ENCODE data around the gene PDZD8.

The PDZD8 gene

DNA sequence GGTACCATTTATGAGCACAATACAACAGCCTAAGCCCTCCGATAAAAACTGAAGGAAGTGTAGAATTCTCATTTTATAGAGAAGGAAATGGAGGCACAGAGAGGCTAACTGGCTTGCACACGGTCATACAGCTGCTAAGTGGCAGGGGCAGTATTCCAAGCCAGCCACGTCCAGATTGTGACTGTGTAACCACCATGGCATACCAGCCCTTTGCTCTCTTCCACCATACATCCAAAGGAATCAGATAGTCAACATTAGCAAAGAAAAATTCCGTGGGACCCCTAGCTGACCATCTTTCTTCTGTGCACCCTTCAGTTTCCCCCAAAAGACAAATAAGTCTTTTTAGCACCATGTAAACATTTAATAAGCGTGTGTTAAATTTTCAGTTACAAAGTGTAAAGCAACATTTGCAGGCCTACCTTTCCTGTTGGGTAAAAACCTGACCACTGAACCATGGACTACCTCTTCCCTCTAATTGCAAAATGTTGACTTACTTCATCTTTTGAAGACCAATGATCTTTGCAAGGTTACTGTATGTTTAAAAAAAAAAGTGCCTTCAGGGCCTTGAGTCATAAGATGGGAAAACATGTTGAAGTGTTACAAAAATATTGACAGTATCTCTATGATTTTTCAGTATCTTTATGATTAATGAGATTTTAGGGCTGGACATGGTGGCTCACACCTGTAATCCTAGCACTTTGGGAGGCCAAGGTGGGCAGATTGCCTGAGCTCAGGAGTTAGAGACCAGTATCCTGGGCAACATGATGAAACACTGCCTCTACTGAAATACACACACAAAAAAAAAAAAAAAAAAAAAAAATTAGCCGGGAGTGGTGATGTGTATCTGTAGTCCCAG lies 24.3 kb upstream of the PDZD8 start:
- DNase-seq: no peak
- intact Hi-C loops (cut with DNase I): no loop called here

DNA sequence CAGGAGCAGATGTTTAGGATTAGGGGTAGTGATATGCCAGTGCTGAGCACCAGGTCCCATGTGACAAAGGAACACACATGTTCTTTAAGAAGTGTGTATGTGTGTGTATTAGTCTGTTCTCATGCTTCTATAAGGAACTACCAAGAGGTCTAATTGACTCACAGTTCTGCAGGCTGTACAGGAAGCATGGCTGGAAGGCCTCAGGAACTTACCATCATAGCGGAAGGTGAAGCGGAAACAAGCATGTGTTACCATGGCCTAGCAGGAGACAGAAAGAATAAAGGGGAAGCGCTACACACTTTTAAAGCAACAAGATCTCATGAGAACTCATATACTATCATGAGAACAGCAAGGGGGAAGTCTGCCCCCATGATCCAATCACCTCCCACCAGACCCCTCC lies 22.8 kb upstream of the PDZD8 start:
- no peak for DNase-seq
- intact Hi-C loops (cut with DNase I): no loop called here

DNA sequence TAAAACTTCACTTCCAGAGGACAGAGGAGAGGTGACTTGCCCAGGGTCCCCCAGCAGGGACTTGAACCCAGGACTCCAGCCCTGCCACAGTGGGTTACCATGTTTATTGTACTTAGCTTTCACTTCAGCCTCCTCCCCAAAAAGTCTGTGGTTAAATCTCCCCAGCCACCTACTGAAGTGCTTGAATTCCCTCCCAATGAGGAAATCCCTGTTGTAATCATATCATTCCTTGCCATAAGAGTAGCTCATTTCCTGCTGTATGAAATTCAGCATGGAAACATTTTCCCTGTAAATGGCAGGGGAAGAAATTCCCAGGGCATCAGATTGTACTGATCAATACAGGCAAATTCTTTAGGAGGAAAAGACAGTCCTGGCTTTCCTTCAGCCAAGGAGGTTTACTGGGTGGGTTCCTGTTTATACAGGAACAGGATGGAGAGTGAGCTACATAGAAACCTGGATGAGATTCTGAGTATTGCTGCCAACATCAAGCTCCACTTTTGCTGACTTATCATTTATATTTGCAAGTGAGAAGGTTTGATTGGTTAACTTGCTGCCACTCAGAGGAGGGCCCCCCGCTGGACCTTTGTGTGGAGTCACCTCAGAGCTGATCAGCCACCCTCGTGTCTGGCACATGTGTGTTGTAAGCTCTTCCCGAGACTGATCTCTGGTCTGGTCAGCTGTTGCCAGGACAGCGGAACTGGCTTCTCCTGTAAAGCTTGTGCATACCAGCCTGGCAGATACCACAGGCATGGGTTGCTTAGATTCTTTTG lies 16.4 kb upstream of the PDZD8 start:
- DNase-seq: no peak
- intact Hi-C loops (cut with DNase I): no loop called here

DNA sequence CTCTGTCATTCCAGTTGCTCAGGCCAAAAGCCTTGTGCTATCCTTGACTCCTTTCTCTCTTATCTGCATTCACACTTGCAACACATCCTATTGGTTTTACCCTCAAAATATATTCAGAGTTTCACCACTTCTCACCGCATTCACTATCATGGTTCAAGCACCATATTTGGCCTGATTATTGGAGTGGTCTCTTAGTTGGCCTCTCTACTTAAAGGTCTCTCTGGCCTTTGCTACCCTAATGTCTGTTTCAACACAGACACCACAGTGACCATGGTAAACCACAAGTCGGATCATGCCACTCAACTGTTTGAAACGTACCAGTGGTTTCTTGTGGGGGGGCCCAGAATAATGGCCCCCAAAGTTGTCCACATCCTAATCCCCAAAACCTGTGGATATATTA lies 15.2 kb upstream of the PDZD8 start:
- intact Hi-C loops (cut with DNase I): no loop called here
- no peak for DNase-seq

DNA sequence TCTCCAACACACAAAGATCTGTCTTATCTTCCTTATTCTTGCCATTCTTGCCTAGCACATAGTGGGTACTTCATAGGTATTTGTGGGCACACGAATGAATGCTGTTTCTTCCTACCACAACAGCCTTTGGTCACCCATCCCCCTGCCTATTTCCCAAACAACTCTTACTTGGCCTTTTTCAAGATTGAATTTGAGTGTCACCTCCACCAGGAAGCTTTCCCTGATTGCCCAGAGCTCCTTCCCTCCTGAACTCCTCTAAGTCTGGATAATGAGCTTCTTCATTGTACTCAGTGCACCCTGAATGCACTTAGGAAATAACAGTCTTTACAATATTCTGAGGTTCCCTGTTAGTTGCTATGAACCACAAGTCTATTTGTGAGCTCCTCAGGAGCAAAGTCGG lies 11.6 kb upstream of the PDZD8 start:
- DNase-seq: no peak
- intact Hi-C loops (cut with DNase I): no loop called here

DNA sequence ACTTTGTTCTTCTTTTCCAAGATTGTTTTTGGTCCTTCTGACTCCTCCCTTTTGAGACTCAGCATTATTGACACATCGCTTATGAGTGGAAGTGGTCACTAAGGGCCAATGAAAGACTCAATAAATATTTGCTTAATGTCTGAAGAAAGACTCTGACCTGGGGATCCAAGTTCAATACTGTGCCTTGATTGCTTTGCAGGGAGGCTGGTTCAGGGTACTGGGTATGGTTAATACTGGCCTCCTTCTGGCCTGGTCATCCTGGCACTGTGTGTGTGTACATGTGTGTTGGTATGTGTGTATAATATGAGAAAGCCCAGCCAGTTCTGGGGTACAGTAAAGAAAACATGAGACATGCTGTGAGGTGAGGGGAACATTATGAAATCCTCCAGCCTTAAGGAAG lies 7.6 kb upstream of the PDZD8 start:
- DNase-seq: no peak
- intact Hi-C loops (cut with DNase I): no loop called here

DNA sequence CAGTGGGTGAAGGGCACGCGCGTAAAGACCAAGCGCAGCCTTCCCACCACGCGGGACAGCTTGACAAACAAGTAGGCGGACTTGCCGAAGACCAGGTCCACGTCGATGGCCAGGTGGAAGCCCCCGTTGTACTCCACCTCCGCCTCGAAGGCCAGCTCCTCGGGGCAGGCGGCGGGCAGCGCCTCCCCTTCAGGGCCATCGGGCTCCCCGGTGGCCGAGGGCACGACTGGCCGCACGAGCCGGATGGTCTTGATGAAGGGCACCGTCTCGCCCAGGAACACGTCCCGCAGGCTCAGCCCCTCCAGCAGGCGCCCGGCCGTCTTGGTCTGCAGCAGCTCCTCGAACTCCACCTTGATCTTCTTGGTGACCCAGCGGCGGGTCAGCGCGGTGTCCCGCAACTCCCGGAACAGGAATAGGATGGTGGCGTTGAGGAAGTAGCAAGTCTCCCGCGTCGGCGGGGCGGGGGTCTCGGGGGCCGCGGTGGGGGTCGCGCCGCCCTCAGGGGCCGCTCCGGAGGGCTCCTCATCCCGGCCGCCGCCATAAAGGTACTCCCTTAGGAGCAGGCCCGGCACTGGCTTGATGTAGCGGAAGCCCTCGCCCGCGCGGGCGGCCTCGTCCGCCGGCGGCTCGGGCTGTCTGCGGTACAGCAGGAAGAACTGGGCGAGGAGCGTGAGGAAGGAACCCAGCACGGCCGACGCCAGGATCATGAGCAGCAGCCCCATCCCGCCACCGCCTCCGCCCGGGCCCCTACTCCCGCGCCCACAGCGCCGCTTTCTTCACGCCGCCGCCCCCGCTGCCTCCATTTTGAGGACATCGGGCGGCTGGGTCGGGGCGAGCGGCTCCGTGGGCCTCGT lies 507 bp downstream of the PDZD8 start:
- DNase-seq: peak in 25 of 42 donors; percentile 5 to 49 (median 22)
- intact Hi-C loops (cut with DNase I): no loop called here

DNA sequence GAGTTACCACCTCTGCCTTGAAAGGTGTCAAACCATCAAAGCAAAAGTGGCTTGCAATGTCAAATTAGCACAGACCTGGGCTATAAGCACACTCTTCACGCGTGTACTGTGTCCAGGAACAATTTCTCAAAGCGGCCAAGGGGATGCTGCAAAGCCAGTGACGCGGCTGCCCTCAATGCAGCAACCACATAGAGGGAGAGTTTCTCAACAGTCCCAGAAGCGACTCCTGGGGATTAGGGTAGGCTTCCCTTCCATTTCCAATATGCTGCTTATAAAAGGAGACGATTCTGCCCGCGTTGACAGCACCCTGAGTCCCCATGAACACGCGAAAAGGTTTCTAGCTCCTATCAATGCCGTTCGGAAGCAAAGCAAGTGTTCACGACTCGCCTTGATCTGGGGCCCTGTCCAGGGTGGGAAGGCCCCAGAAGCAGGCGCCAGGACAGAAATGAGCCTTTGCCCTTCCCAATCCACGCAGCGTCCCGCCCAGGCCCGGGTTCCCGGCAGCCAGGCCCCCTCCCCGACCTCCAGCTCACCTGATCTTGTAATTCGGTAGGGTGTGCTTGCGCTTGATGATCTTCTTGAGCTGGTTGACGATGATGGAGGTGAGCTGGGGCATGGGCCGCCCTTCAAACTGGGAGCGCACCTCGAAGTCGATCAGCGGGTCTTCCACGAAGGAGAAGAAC lies 1.3 kb downstream of the PDZD8 start:
- peak in 32 of 42 donors; percentile 3 to 54 (median 22) for DNase-seq
- intact Hi-C loops (cut with DNase I): no loop called here

DNA sequence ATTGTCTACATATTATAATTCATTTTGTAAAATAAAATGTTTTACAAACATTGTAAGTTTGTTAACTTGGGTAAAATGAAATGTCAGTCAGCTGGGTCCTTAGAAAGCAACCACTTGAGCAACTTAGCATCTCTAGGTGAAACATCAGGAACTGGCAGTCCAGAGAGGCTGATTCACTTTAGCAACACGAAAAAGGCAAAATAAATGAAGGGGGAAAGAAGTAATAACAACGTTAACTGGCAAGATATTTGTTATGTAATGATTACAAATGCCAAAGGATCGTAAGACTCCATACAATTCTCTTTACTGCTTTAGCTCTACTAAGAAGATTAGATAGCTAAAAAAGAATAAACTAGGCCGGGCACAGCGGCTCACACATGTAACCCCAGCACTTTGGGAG lies 5.0 kb downstream of the PDZD8 start:
- intact Hi-C loops (cut with DNase I): no loop called here
- no peak for DNase-seq

DNA sequence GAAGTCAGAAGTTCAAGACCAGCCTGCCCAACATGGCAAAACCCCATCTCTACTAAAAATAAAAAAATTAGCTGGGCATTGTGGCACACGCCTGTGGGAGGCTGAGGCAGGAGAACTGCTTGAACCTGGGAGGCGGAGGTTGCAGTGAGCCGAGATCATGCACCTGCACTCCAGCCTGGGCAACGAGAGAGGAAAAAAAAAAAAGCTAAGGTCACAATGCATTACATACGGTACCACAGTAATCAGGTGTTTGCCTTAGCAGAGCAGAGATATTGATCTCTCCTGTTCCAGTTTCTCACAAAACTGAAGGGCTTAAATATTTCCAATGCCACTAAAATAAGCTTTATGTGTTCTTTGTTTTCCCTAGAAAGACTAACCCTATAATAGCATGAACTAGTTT lies 7.5 kb downstream of the PDZD8 start:
- intact Hi-C loops (cut with DNase I): no loop called here
- DNase-seq: no peak

DNA sequence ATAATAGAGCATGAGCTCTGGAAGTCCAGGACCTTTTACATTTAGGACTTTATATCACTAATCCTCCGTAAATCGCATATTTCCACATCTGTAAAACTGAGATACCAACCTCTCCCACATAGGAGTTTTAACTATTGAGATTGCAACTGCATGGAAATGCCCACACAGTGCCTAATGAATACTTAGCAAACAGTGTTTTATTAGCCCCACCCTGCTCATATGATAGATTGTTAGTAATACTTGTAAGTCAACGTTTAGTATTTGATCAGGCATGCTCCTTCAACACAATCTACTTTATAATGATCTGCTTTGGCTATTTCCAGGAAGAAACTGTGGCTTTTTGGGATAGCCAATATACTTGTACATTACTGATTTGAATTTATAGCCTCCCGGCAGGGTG lies 8.5 kb downstream of the PDZD8 start:
- no peak for DNase-seq
- intact Hi-C loops (cut with DNase I): no loop called here

DNA sequence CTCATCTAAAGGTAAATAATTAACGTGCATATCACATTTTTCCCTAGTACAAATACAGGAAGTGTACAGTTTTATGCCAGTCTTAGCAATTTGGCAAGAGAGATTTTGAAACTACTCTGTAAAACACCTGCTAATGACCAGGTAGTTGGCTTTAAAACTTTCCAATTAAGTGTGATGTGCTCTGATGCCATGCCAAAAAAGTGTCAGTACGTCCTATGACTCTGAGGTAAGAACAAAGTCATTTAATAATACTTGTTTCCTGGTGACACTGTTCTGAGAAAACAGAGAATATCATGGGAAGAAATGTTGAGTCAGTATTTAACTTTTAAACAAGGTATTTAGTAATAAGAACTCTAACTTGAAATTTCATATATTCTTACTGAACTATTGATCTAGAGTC lies 9.6 kb downstream of the PDZD8 start:
- intact Hi-C loops (cut with DNase I): no loop called here
- DNase-seq: no peak

DNA sequence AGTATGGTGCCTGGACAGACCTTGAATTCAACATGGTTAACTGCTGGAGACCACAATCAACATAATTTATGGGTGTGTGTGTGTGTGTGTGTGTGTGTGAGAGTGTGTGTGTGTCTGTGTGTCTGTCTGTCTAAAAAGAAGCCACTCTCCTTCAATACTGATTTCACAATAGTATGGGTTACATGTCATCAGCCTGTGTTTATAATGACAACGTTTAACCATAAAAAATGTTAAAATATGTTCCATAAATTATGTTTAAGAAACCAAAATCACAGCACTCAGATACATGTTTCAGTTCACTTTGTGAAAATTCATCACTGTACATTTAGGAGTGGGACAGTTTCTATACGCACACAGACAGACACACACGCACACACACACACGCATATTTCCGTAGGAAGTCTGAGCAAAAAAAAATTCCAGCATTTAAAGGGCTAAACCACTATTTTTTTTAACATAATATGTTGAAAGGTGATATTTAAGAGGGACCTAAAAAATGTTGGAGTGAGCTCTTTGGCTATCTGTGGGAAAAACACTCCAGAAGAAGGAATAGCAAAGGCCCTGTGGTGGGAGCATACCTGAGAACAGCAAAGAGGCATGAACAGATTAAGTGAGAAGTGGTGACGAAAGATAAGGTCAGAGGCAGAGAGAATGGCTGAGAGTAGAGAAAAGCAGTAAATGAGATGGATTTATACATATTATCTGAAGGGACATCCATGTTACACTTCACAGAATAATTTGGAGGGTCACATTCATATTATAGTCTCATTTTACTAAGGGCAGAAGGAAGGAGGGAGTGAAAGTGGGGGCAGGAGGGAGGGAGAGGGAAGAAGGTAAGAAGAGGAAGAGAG lies 10.9 kb downstream of the PDZD8 start:
- no peak for DNase-seq
- intact Hi-C loops (cut with DNase I): no loop called here

DNA sequence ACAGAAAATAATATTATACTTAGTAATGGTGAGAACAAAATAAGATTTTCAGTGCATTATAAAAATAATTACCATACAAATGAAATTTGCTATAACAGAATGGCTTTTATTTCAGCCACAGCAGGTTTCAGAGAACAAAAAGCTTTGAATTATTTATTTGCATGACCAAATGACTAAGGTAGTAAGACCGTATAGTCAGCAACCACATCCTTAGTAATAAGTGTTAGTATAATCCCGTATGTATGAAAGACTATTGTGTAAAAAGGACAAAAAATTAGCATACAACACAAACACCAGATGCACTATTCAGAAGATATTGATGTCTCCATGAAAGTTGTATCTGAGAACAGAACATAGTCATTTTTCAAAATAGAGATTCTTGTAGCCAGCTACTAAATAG lies 12.2 kb downstream of the PDZD8 start:
- intact Hi-C loops (cut with DNase I): no loop called here
- DNase-seq: no peak

DNA sequence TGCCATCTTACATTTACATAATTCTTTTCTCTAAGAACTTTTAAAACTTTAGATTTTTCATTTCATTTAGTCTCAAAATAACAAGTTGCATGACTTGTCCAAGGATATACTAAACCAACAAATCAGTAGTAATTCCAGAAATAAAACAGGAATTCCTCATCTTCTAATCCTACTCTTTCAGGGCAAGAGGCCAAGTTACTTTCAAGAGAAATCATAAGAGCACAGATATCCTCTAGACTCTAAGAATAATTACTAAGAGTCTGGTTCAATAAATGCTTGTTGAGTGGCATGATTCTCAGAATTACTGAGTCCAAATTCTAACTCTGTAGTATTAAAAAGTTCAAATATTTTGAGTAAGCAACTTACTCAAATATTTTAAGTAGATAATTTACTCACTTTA lies 12.9 kb downstream of the PDZD8 start:
- intact Hi-C loops (cut with DNase I): no loop called here
- DNase-seq: no peak

DNA sequence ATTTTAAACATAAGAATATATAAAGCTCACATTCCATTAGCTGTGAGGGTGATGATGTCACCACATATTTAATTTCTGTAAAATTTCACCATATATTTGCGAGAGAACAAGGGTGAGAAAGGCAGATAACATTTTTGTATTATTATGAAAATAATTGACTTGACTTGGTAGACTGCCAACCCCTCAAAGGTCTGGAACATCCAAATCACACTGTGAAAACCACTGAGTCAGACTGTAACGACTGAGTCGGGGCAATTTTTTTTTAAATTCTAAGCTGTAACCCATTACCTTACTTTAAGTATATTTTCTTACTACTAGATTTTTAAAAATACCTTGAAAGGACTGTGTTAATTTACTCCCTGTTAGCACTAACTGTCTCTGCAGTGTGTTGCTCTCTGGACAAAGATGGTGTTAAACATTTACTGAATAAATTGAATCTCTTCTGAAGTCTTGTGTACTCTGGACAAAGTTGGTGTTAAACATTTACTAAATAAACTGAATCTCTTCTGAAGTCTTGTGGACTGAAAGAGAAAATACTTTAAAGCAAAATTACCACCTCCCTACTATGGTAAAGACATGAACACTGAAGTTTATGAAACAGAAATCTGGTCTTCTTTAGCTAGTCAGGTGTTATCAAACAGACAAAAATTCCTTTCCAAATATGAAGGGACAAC lies 14.1 kb downstream of the PDZD8 start:
- intact Hi-C loops (cut with DNase I): no loop called here
- no peak for DNase-seq

DNA sequence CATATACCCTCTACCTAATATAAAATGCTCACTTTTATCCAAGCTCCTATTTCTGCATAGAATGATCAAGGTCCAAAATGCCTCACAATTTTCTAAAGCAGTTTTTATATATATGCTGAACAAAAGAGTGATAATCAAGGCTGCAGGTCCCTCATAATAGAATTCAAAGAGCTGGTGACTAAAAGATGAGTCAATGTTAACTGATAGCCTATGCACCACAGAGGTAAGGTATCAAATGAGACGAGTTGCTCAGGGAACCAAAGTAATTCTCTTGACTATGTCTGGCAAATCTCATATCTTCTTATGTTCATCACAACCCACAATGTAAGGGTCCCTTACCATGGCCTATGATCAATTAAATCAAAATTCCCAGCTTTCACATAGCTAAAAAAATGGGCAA lies 15.2 kb downstream of the PDZD8 start:
- intact Hi-C loops (cut with DNase I): no loop called here
- DNase-seq: no peak

DNA sequence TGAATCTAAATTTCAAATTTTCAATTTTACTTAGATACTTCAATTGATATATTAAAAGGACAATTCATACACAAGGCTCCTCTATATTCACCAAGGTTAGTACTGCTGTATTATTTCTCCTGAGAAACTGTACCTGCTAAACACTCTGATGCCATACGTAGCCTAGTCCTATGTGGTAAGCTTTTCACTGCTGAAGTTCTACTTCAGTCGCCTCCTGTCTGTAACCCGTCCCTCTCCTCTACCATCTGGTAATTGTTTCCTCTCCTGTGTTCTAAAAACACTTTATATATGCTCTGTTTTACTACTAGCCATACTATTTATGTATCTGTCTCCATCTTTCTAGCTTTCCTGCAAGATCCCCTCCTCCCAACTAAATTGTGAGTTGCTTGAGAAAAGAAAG lies 20.2 kb downstream of the PDZD8 start:
- no peak for DNase-seq
- intact Hi-C loops (cut with DNase I): no loop called here
